HK-2 (cell line): ENCODE results near the gene REL.
"Not testable (repeated sequence)": the region's sequence is repeated elsewhere in the genome, so short reads cannot be mapped to it uniquely, and the experiment has no call there.

Experiments
- DNase-seq: peaks from one replicate; pipeline ENCODE4 v3.0.0-alpha.2; 2018; ENCODE audit not compliant: unreplicated experiment

REL gene

GRCh38 chr2:60925994-60926740 lies 44.8 kb downstream of the REL start:
- DNase-seq = no peak

GRCh38 chr2:60926741-60927552 lies 45.6 kb downstream of the REL start:
- DNase-seq = no peak

- not testable (repeated sequence) for DNase-seq
Observed at GRCh38 chr2:60932061-60932460, 50.7 kb downstream of the REL start.

- DNase-seq = no peak
Observed at GRCh38 chr2:60932954-60933353, 51.6 kb downstream of the REL start.

- DNase-seq = no peak
Observed at GRCh38 chr2:60934165-60934722, 52.9 kb downstream of the REL start.

GRCh38 chr2:60936757-60937156 lies 55.4 kb downstream of the REL start:
- no peak for DNase-seq

- DNase-seq = no peak
Observed at GRCh38 chr2:60938301-60938700, 56.9 kb downstream of the REL start.

- no peak for DNase-seq
Observed at GRCh38 chr2:60939622-60940021, 58.2 kb downstream of the REL start.

GRCh38 chr2:60945341-60945740 lies 64.0 kb downstream of the REL start:
- DNase-seq = no peak

GRCh38 chr2:60947056-60947455 lies 65.7 kb downstream of the REL start:
- DNase-seq = no peak

GRCh38 chr2:60948161-60948560 lies 66.8 kb downstream of the REL start:
- DNase-seq = no peak

- DNase-seq = no peak
Observed at GRCh38 chr2:60948926-60949579, 67.7 kb downstream of the REL start.

- DNase-seq = no peak
Observed at GRCh38 chr2:60954139-60954538, 72.8 kb downstream of the REL start.

- no peak for DNase-seq
Observed at GRCh38 chr2:60957224-60957623, 75.8 kb downstream of the REL start.

GRCh38 chr2:60957643-60958042 lies 76.3 kb downstream of the REL start:
- DNase-seq = no peak

GRCh38 chr2:60958361-60958760 lies 77.0 kb downstream of the REL start:
- DNase-seq = no peak

- DNase-seq = no peak
Observed at GRCh38 chr2:60958800-60959199, 77.4 kb downstream of the REL start.

- DNase-seq = no peak
Observed at GRCh38 chr2:60959501-60959900, 78.1 kb downstream of the REL start.

- no peak for DNase-seq
Observed at GRCh38 chr2:60960706-60961105, 79.3 kb downstream of the REL start.

- DNase-seq = no peak
Observed at GRCh38 chr2:60961457-60961856, 80.1 kb downstream of the REL start.

- no peak for DNase-seq
Observed at GRCh38 chr2:60962528-60962927, 81.2 kb downstream of the REL start.

- no peak for DNase-seq
Observed at GRCh38 chr2:60963190-60963589, 81.8 kb downstream of the REL start.
